Amniotic stem cell (primary cell): ENCODE data around the gene PHF20.
A peak's percentile ranks its signal among the peaks of the same experiment; 100 is the strongest.
"Not testable (repeated sequence)": the region's sequence is repeated elsewhere in the genome, so short reads cannot be mapped to it uniquely, and the experiment has no call there.

Experiments used
- DNase-seq: peaks from one replicate; lab custom pipeline; 2025; lab: John Stamatoyannopoulos, UW

PHF20 gene

GRCh38 chr20:35776513-35777101 lies 4.8 kb downstream of the PHF20 start:
- DNase-seq, result no peak

DNA sequence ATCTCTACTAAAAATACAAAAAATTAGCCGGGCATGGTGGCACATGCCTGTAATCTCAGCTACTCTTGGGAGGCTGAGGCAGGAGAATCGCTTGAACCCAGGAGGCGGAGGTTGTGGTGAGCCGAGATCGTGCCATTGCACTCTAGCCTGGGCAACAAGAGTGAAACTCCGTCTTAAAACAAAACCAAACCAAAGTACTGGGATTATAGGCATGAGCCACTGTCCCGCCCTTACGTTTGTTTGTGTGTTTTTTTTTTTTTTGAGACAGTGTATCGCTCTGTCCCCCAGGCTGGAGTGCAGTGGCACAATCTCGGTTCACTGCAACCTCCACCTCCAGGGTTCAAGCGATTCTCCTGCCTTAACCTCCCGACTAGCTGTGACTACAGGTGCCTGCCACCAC lies 12.0 kb downstream of the PHF20 start:
- not testable (repeated sequence) for DNase-seq

GRCh38 chr20:35785541-35785940 lies 13.7 kb downstream of the PHF20 start:
- DNase-seq, result not testable (repeated sequence)

DNA sequence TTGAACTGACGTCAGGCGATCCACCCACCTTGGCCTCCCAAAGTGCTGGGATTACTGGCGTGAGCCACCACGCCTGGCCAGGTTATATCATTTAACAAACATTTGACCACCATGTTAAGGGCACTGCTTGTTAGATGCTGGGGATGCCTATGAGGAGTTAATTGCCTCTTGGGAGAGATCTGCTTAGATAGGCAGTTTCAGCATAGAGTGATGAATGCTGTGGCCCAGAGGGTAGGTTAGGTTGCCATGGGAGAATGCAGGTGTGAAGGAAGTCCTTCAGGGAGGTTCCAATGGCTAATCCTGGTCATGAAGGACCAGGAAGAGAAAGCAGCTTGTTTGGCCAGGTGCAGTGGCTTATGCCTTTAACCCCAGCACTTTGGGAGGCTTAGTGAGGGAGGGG lies 17.0 kb downstream of the PHF20 start:
- DNase-seq, result no peak

DNA sequence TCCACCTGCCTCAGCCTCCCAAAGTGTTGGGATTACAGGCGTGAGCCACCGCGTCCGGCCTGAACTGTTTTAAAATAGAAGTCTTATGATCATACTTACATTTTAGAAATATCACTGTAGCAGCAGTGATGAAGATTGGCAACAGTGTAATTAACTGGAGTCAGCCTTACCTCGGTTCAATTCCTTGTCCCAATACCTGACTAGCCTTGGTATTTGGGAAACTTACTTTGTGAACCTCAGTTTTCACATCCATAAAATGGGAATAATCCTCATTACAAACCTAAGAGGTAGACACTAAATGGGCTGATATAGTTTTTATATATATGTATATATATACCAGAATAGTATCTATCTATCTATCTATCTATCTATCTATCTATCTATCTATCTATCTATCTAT lies 19.3 kb downstream of the PHF20 start:
- DNase-seq, result no peak

- DNase-seq, result peak; percentile 77
Observed at GRCh38 chr20:35791821-35792220, 20.0 kb downstream of the PHF20 start.

GRCh38 chr20:35792740-35793139 lies 20.9 kb downstream of the PHF20 start:
- DNase-seq, result no peak

- no peak for DNase-seq
Observed at GRCh38 chr20:35796571-35796970, 24.8 kb downstream of the PHF20 start.

DNA sequence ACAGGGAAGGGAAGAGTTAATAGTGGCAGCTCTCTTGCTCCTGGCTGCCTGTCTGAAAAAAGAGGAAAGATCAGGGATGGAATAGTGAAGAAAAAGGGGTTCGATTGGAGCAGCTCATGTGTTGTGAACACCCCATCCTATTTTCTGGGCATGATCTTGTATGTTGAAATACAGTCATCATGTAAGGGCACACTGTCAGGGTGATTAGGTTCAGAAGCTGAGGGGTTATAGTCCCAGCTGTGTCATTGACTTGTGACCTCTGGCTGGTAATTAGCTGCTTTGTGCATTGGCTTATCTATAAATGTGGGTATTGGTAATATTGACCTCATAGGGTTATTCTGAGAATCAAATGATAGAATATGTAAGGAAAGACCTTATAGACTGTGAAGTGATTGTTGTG lies 30.1 kb downstream of the PHF20 start:
- DNase-seq, result no peak

DNA sequence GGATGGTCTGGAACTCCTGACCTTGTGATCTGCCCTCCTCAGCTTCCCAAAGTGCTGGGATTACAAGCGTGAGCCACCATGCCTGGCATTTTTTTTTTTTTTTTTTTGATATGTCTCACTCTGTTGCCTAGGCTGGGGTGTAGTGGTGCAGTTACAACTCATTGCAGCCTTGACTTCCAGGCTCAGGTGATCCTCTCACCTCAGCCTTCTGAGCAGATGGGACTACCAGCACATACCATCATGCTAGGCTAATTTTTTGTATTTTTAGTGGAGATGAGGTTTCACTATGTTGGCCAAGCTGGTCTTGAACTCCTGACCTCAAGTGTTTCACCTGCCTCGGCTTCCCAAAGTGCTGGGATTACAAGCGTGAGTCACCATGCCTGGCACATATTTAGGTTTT lies 34.3 kb downstream of the PHF20 start:
- DNase-seq, result no peak

DNA sequence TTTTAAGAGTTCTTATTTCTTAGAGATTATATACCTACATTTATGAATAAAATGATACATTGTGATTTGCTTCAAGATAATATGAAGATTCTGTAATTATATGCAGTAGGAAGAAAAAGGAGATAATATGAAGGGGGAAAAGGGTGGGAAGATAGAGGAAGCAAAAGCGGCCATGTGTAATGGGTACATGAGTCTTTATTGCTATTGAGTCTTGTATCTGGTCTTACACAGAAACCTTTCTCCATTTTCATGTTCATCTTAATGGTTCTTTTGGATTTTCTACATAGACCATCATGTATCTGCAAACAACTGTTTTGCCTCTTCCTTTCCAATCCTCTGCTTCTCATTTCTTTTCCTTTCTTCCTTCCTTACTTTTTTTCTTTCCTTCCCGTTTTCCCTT lies 36.1 kb downstream of the PHF20 start:
- no peak for DNase-seq

- no peak for DNase-seq
Observed at GRCh38 chr20:35820715-35821114, 48.9 kb downstream of the PHF20 start.

DNA sequence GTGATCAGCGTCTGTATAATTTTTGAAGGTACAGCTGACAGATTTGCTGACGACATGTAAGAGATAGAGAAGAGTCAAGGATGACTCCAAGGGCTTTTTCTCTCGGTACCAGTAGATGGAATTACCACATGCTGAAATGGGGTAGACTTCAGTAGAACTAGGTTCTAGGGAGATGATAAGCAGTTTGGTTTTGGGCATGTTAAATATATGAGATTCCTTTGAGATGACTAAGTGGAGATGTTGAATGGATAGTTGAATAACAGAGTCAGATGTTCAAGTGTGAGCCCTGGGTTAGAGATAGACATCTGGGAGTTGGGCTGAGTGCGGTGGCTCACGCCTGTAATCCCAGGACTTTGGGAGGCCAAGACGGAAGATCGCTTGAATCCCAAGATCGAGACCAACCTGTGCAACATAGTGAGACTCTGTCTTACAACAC lies 50.0 kb downstream of the PHF20 start:
- DNase-seq, result no peak

DNA sequence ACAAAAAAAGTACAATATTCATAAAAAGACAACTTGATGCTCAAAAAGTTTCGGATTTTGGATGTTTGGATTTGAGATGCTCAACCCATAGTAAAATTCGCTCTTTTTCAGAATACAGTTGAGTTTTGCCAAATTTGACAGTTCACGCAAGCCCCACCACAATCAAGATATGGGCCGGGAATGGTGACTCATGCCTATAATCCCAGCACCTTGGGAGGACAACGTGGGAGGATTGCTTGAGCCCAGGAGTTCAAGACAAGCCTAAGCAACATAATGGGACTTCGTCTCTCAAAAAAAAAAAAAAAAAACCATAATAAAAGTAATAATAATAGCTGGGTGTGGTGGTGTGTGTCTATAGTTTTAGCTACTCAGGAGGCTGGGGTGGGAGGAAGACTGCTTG lies 51.3 kb downstream of the PHF20 start:
- DNase-seq, result no peak

GRCh38 chr20:35823937-35824336 lies 52.1 kb downstream of the PHF20 start:
- no peak for DNase-seq

- DNase-seq, result no peak
Observed at GRCh38 chr20:35826397-35826998, 54.7 kb downstream of the PHF20 start.

- no peak for DNase-seq
Observed at GRCh38 chr20:35828434-35828833, 56.6 kb downstream of the PHF20 start.

DNA sequence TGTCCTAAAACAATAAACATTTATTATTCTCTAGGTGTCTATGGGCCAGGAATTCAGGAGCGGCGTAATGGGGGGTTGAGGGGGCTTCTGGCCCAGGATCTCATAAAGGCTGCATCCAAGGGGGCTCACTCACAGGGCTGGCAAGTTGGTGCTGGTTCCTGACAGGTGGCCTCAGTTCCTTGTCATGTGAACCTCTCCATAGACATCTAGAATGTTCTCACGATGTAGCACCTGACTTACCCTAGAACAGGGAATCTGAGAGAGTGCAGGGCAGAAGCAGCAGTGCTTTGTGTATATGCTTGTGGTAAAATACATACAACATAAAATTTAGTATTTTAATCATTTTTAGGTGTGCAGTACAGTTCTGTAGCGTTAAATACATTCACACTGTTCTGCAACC lies 57.1 kb downstream of the PHF20 start:
- no peak for DNase-seq

DNA sequence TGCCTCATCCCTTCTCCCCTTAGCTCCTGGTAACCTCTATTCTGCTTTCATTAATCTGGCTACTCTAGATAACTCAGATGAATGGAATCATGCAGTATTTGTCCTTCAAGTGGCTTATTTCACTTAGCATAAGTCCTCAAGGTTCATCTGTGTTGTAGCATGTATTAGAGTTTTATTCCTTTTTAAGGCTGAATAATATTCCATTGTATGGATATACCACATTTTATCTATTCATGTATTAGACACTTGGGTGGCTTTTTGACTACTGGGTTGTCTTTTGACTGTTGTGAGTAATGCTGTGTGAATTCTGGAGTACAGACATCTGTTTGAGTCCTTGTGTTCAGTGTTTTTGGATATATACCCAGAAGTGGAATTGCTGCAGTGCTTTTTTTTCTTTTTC lies 58.4 kb downstream of the PHF20 start:
- no peak for DNase-seq

- DNase-seq, result no peak
Observed at GRCh38 chr20:35831029-35831428, 59.2 kb downstream of the PHF20 start.

GRCh38 chr20:35831971-35832370 lies 60.2 kb downstream of the PHF20 start:
- DNase-seq, result no peak

- DNase-seq, result no peak
Observed at GRCh38 chr20:35833241-35833640, 61.4 kb downstream of the PHF20 start.

DNA sequence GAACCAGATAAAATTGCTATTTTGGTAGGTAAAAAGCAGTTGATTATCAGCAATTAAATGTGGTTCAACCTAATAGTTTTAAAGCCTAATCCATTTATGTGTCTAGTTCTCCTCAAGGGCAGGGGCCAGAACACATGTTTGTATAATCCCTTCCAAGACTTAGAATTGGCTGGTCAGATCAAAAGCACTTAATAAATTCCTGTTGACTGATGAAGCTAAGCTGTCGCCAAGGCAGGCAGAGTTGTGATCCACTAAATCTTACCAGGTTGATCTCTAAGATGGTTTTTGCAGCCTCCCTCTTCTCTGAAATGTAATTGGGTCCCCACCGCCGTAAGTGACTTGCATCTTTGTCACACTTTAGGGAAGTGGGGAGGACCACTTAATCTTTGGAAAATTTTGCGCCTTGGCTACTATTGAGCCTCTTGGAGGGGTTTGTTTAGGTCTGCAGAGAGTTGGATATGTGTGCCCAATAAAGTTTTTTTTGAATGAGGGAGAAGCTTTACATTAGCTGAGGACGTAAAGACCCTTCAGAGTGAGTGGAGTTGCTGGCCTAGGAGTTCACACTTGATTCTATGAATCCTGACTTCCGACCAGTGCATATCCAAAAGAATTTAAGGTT lies 65.9 kb downstream of the PHF20 start:
- DNase-seq, result no peak

- no peak for DNase-seq
Observed at GRCh38 chr20:35838205-35838604, 66.4 kb downstream of the PHF20 start.
